Loucy (cell line): ENCODE results near the gene LRRC4C.

Experiments
- H2AFZ ChIP-seq: fragments of 200-600 bp; sonication (generic); 2 replicates; pipeline ENCODE4 v1.6.0; 2016; ENCODE audit warnings: antibody characterized with exemption, mild to moderate bottlenecking, low read length, moderate library complexity
- H3F3A ChIP-seq: fragments of 200-600 bp; 2 replicates; pipeline ENCODE4 v1.6.0; 2016; ENCODE audit warnings: antibody characterized with exemption, low read depth, mild to moderate bottlenecking
- H3K27me3 ChIP-seq: fragments of 200-600 bp; sonication (generic); 2 replicates; pipeline ENCODE4 v1.6.1; 2014; ENCODE audit warnings: low read length, mild to moderate bottlenecking; ENCODE audit not compliant: insufficient read depth, poor library complexity, severe bottlenecking
- H3K36me3 ChIP-seq: fragments of 200-600 bp; sonication (generic); 2 replicates; pipeline ENCODE4 v1.6.1; 2016; ENCODE audit warnings: low read length; ENCODE audit not compliant: insufficient read depth
- H3K4me1 ChIP-seq: fragments of 200-600 bp; sonication (generic); 2 replicates; pipeline ENCODE4 v1.5.1; 2014; ENCODE audit warnings: low read length, mild to moderate bottlenecking; ENCODE audit not compliant: insufficient read depth, poor library complexity, severe bottlenecking
- H3K4me2 ChIP-seq: fragments of 200-600 bp; sonication (generic); 2 replicates; pipeline ENCODE4 v1.6.0; 2014; ENCODE audit warnings: antibody characterized with exemption, low read length, low read depth, mild to moderate bottlenecking; ENCODE audit not compliant: poor library complexity, severe bottlenecking
- H3K4me3 ChIP-seq: fragments of 200-600 bp; sonication (generic); 2 replicates; pipeline ENCODE4 v1.5.1; 2014; ENCODE audit warnings: low read length, mild to moderate bottlenecking, mixed read lengths; ENCODE audit not compliant: poor library complexity, severe bottlenecking
- H3K79me2 ChIP-seq: fragments of 200-600 bp; sonication (generic); 2 replicates; pipeline ENCODE4 v1.6.1; 2014; ENCODE audit warnings: low read length; ENCODE audit not compliant: insufficient read depth
- H3K9ac ChIP-seq: fragments of 200-600 bp; sonication (generic); 2 replicates; pipeline ENCODE4 v1.6.0; 2014; ENCODE audit warnings: mild to moderate bottlenecking, low read depth, low read length, moderate library complexity; ENCODE audit not compliant: poor library complexity, severe bottlenecking
- H3K9me2 ChIP-seq: fragments of 200-600 bp; sonication (generic); replicated peaks from 2 replicates; pipeline ENCODE4 v1.6.1; 2016; ENCODE audit warnings: low read depth, low read length, mixed read lengths
- H3K9me3 ChIP-seq: fragments of 200-600 bp; sonication (generic); 2 replicates; pipeline ENCODE4 v1.6.1; 2014; ENCODE audit warnings: mild to moderate bottlenecking, antibody characterized with exemption, low read length, low read depth; ENCODE audit not compliant: insufficient read depth
- H4K20me1 ChIP-seq: fragments of 200-600 bp; sonication (generic); 2 replicates; pipeline ENCODE4 v1.6.0; 2014; ENCODE audit warnings: antibody characterized with exemption, low read length, mild to moderate bottlenecking; ENCODE audit not compliant: insufficient read depth, poor library complexity, severe bottlenecking
- EZH2phosphoT487 ChIP-seq: fragments of 200-600 bp; IDR thresholded peaks from 2 replicates; pipeline ENCODE4 v1.6.1; 2018; ENCODE audit warnings: antibody characterized with exemption, mild to moderate bottlenecking, moderate library complexity, borderline replicate concordance
- TF ChIP-seq, protein P1 (sequence below): fragments of 200-600 bp; sonication (generic); conservative IDR thresholded peaks from 2 replicates; pipeline ENCODE4 v1.5.1; 2014; ENCODE audit warnings: mild to moderate bottlenecking, antibody characterized with exemption, low read length

LRRC4C gene

DNA sequence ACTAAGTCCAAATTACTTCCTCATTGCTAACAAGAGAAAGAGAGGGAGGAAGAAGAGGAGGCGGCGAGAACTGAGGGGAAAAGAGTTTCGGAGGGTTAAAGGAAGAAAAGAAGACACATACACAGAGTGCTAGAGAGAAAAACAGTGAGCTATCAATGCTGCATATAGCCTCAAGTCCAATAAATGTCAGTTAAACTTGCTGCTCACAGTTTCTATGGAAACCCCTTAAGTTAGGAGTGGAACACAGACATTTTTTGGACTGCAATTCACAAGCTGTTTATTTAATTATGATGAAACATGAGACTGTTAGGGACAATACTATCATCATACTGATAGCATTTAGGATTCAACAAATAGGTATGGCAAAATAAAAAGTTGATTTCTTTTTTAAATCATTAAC, 1320.4 kb downstream of the LRRC4C start:
- no peaks in the 10 kb centered on the region for H3K79me2 ChIP-seq
- no peaks in the 10 kb centered on the region for H3K4me1 ChIP-seq
- H3K36me3 ChIP-seq, result no peaks in the 10 kb centered on the region
- H3K4me3 ChIP-seq, result no peak overlapping the region
- H3F3A ChIP-seq, result no peaks in the 10 kb centered on the region
- no peaks in the 10 kb centered on the region for H3K9me3 ChIP-seq
- no peaks in the 10 kb centered on the region for H3K9me2 ChIP-seq
- H3K9ac ChIP-seq, result no peak overlapping the region
- TF ChIP-seq EZH2phosphoT487, result no peak
- TF ChIP-seq, protein P1, sequence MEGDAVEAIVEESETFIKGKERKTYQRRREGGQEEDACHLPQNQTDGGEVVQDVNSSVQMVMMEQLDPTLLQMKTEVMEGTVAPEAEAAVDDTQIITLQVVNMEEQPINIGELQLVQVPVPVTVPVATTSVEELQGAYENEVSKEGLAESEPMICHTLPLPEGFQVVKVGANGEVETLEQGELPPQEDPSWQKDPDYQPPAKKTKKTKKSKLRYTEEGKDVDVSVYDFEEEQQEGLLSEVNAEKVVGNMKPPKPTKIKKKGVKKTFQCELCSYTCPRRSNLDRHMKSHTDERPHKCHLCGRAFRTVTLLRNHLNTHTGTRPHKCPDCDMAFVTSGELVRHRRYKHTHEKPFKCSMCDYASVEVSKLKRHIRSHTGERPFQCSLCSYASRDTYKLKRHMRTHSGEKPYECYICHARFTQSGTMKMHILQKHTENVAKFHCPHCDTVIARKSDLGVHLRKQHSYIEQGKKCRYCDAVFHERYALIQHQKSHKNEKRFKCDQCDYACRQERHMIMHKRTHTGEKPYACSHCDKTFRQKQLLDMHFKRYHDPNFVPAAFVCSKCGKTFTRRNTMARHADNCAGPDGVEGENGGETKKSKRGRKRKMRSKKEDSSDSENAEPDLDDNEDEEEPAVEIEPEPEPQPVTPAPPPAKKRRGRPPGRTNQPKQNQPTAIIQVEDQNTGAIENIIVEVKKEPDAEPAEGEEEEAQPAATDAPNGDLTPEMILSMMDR, result no peak
- no peaks in the 10 kb centered on the region for H3K27me3 ChIP-seq
- H2AFZ ChIP-seq, result no peak overlapping the region
- H3K4me2 ChIP-seq, result no peak overlapping the region
- no peaks in the 10 kb centered on the region for H4K20me1 ChIP-seq

DNA sequence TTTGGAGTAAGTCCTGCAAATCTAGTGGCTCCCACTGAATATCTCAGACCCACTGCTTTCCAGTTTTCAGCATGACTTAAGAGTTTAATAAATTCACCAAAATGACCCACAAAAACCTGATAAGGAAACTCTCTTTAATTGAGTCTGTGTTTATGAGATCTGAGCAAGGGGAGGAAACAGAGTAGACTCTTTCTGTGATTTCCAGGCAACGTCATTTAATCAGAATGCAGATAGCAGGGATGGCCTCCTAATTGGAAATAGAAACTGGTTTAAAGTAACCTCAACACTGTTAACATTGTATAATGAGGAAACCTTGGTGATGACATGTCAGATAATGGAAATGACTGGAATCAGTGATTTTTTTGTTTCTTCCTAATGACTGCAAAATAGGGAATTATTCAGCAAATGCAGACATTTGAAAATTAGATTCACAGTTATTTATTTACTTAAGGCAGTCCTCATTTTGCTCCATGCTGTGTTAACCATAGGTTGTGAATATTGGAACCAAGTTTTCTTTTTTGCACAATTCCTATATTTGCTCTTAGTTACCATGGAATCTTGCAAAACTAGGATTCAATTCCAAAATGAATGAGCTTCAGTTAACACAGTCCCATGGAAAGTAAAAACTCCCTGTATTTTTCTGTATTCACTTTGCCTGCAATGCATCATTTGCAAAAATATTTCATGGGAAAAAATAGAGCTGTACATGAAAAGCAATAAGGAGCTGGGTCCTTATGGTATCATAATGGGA, 1324.5 kb downstream of the LRRC4C start:
- no peaks in the 10 kb centered on the region for H3K9me2 ChIP-seq
- H3F3A ChIP-seq, result no peaks in the 10 kb centered on the region
- no peak overlapping the region for H3K4me2 ChIP-seq
- H3K4me3 ChIP-seq, result no peak overlapping the region
- no peak overlapping the region for H2AFZ ChIP-seq
- no peaks in the 10 kb centered on the region for H3K36me3 ChIP-seq
- H3K4me1 ChIP-seq, result no peaks in the 10 kb centered on the region
- TF ChIP-seq, protein P1, result no peak
- no peak for TF ChIP-seq EZH2phosphoT487
- no peaks in the 10 kb centered on the region for H3K9me3 ChIP-seq
- no peaks in the 10 kb centered on the region for H3K27me3 ChIP-seq
- no peaks in the 10 kb centered on the region for H3K79me2 ChIP-seq
- H3K9ac ChIP-seq, result no peak overlapping the region
- H4K20me1 ChIP-seq, result no peaks in the 10 kb centered on the region

- no peak overlapping the region for H3K9ac ChIP-seq
- no peak overlapping the region for H3K4me2 ChIP-seq
- H3K36me3 ChIP-seq, result no peaks in the 10 kb centered on the region
- no peaks in the 10 kb centered on the region for H3F3A ChIP-seq
- no peaks in the 10 kb centered on the region for H3K79me2 ChIP-seq
- no peaks in the 10 kb centered on the region for H3K9me3 ChIP-seq
- TF ChIP-seq, protein P1, result no peak
- no peak for TF ChIP-seq EZH2phosphoT487
- H3K9me2 ChIP-seq, result no peaks in the 10 kb centered on the region
- no peaks in the 10 kb centered on the region for H3K4me1 ChIP-seq
- no peaks in the 10 kb centered on the region for H4K20me1 ChIP-seq
- H3K27me3 ChIP-seq, result no peaks in the 10 kb centered on the region
- H2AFZ ChIP-seq, result no peak overlapping the region
- H3K4me3 ChIP-seq, result no peak overlapping the region
Observed at GRCh38 chr11:40133498-40133897, 1326.0 kb downstream of the LRRC4C start.
